Mesothelial cell of epicardium (in vitro differentiated cells): ENCODE data around the gene COL23A1. TPM values are rescaled to one million over a fixed set of nuclear protein-coding genes. Genes with fewer than 3 reads are reported as not detected.

ENCODE experiments used
- DNase-seq, 2 experiments: peaks; one replicate each; pipeline ENCODE4 v3.0.0; 2021; ENCODE audit warnings: low spot score in 2 of 2; ENCODE audit not compliant: unreplicated experiment in 2 of 2
- H3K27ac Mint-ChIP-seq: 2 replicates; pipeline ENCODE4 v1.8.0; 2021; ENCODE audit warnings: mixed read lengths
- H3K27me3 Mint-ChIP-seq: 2 replicates; pipeline ENCODE4 v1.8.0; 2021; ENCODE audit warnings: low read depth, mixed read lengths
- H3K36me3 Mint-ChIP-seq: 2 replicates; pipeline ENCODE4 v1.8.0; 2021; ENCODE audit warnings: mixed read lengths
- H3K4me1 Mint-ChIP-seq: 2 replicates; pipeline ENCODE4 v1.8.0; 2021; ENCODE audit warnings: mixed read lengths
- H3K4me3 Mint-ChIP-seq: 2 replicates; pipeline ENCODE4 v1.8.0; 2021; ENCODE audit warnings: mild to moderate bottlenecking, moderate library complexity, mixed read lengths
- H3K9me3 Mint-ChIP-seq: 2 replicates; pipeline ENCODE4 v1.8.0; 2021; ENCODE audit warnings: mixed read lengths
- CTCF ChIP-seq: fragments of 200-600 bp; sonication (generic); IDR thresholded peaks from one replicate; pipeline ENCODE4 v1.5.0; 2021; ENCODE audit warnings: antibody characterized with exemption; ENCODE audit not compliant: unreplicated experiment
- total RNA-seq: library from RNA; stranded (reverse); gene quantifications from 3 replicates; pipeline ENCODE4 v1.2.1, GENCODE V29; 2021

Gene COL23A1
- total RNA-seq, 1 donor from 2014 or later, result 13.6 TPM

- H3K4me1 Mint-ChIP-seq, result peaks cover 18% of the 10 kb centered on the region
- H3K27ac Mint-ChIP-seq, result no peak overlapping the region
- H3K27me3 Mint-ChIP-seq, result no peaks in the 10 kb centered on the region
- H3K9me3 Mint-ChIP-seq, result no peaks in the 10 kb centered on the region
- no peak overlapping the region for H3K4me3 Mint-ChIP-seq
- no peaks in the 10 kb centered on the region for H3K36me3 Mint-ChIP-seq
- no peak for TF ChIP-seq CTCF
- DNase-seq, result no peak
Observed at GRCh38 chr5:178457471-178457870, 132.7 kb downstream of the COL23A1 start.

GRCh38 chr5:178455480-178455835, 134.7 kb downstream of the COL23A1 start:
- Mint-ChIP-seq H3K36me3 (no peaks in the 10 kb centered on the region), H3K27ac (no peak overlapping the region), H3K9me3 (no peaks in the 10 kb centered on the region), H3K27me3 (no peaks in the 10 kb centered on the region), H3K4me3 (no peak overlapping the region), H3K4me1 (peaks cover 11% of the 10 kb centered on the region)
- TF ChIP-seq CTCF, result no peak
- DNase-seq, result no peak

- Mint-ChIP-seq H3K27me3 (no peaks in the 10 kb centered on the region), H3K36me3 (no peaks in the 10 kb centered on the region), H3K27ac (no peak overlapping the region), H3K9me3 (no peaks in the 10 kb centered on the region), H3K4me1 (peaks cover 12% of the 10 kb centered on the region), H3K4me3 (no peak overlapping the region)
- no peak for DNase-seq
- no peak for TF ChIP-seq CTCF
Observed at GRCh38 chr5:178454821-178455479, 135.2 kb downstream of the COL23A1 start.

- H3K27me3 Mint-ChIP-seq, result no peaks in the 10 kb centered on the region
- H3K4me1 Mint-ChIP-seq, result peaks cover 18% of the 10 kb centered on the region
- H3K9me3 Mint-ChIP-seq, result no peaks in the 10 kb centered on the region
- no peak for TF ChIP-seq CTCF
- H3K27ac Mint-ChIP-seq, result no peak overlapping the region
- H3K4me3 Mint-ChIP-seq, result no peak overlapping the region
- DNase-seq, result no peak
- H3K36me3 Mint-ChIP-seq, result no peaks in the 10 kb centered on the region
Observed at GRCh38 chr5:178454303-178454702, 135.9 kb downstream of the COL23A1 start.

- no peak for TF ChIP-seq CTCF
- no peaks in the 10 kb centered on the region for H3K27me3 Mint-ChIP-seq
- H3K4me3 Mint-ChIP-seq, result no peak overlapping the region
- no peaks in the 10 kb centered on the region for H3K9me3 Mint-ChIP-seq
- H3K36me3 Mint-ChIP-seq, result no peaks in the 10 kb centered on the region
- peaks cover 23% of the 10 kb centered on the region for H3K4me1 Mint-ChIP-seq
- H3K27ac Mint-ChIP-seq, result no peak overlapping the region
- no peak for DNase-seq
Observed at GRCh38 chr5:178453224-178453623, 137.0 kb downstream of the COL23A1 start.
